NT2/D1 (cell line): Measurements from ENCODE around the gene SHISA7.

ENCODE experiments used
- SUZ12 ChIP-seq: IDR thresholded peaks from 2 replicates; pipeline ENCODE4 v1.6.1; 2011; ENCODE audit not compliant: insufficient read length, insufficient read depth; ENCODE audit errors: extremely low read depth
- YY1 ChIP-seq: IDR thresholded peaks from 2 replicates; pipeline ENCODE4 v1.6.1; 2011; ENCODE audit not compliant: insufficient read length, insufficient read depth

GRCh38 chr19:55444646-55445045 lies 1.5 kb upstream of the SHISA7 start:
- TF ChIP-seq SUZ12 = no peak
- no peak for TF ChIP-seq YY1
